Left colon (tissue), 2 donors: Measurements from ENCODE around the gene AGAP1. TPM values are rescaled to one million over a fixed set of nuclear protein-coding genes. Genes with fewer than 3 reads are reported as not detected.
A peak's percentile ranks its signal among the peaks of the same experiment; 100 is the strongest.

Experiments used
- ATAC-seq: fragments of 200-7000 bp; cut with Tn5 transposase; one replicate; pipeline ENCODE4 v1.9.1; 2020; ENCODE audit warnings: mild to moderate bottlenecking, moderate library complexity
- DNase-seq, 2 donors: peaks; one replicate each; pipeline ENCODE4 v3.0.0-alpha.2; 2020
- intact Hi-C, 2 donors: fragments of 100-400 bp; cut with DNase I in 1 of 2; cut with micrococcal nuclease in 1 of 2; formaldehyde crosslinking; loops; one replicate each; pipeline versions ENCODE4 v1.11.2 to v1.14.0; 2022; cut with DNase I, micrococcal nuclease
- total RNA-seq, 2 donors: library from RNA; stranded (reverse); fragmentation: NEBNext Ultra II Directional; extraction: Animal tissue kit (Norgen Biotek cat#: 25700); gene quantifications; one replicate each; pipeline ENCODE4 v1.2.1, GENCODE V29; 2021
- donor health status: DM: no; HTN: no; CAD: no.
- donor health status: DM: yes; HTN: yes; CAD: no.

AGAP1 gene
- total RNA-seq, 2 donors from 2014 or later, result 61.3 to 78.5 TPM

GRCh38 chr2:235505181-235505741, 11.4 kb downstream of the AGAP1 start:
- intact Hi-C loops, result no loop called here
- ATAC-seq (peak; percentile 47), DNase-seq (peak; percentile 69 to 71)

- intact Hi-C loops, result no loop called here
- ATAC-seq (peak; percentile 38), DNase-seq (peak; percentile 71 to 76)
Observed at GRCh38 chr2:235506291-235506996, 12.6 kb downstream of the AGAP1 start.

GRCh38 chr2:235506997-235507615, 13.3 kb downstream of the AGAP1 start:
- intact Hi-C loops, result no loop called here
- ATAC-seq (no peak), DNase-seq (no peak)

GRCh38 chr2:235507928-235508327, 14.1 kb downstream of the AGAP1 start:
- no peak for ATAC-seq
- no peak for DNase-seq
- intact Hi-C loops, result no loop called here

- DNase-seq, result peak; percentile 77 to 78
- ATAC-seq, result peak; percentile 31
- intact Hi-C loops, result no loop called here
Observed at GRCh38 chr2:235508371-235509160, 14.7 kb downstream of the AGAP1 start.

- DNase-seq (peak; percentile 41 to 62), ATAC-seq (peak; percentile 45)
- intact Hi-C loops, result no loop called here
Observed at GRCh38 chr2:235510318-235510717, 16.5 kb downstream of the AGAP1 start.

- DNase-seq, result peak; percentile 68 to 86
- peak; percentile 68 for ATAC-seq
- intact Hi-C loops, result no loop called here
Observed at GRCh38 chr2:235511187-235511661, 17.4 kb downstream of the AGAP1 start.

- ATAC-seq (no peak), DNase-seq (peak in 1 of 2 donors; percentile 20)
- intact Hi-C loops, result no loop called here
Observed at GRCh38 chr2:235511751-235512698, 18.2 kb downstream of the AGAP1 start.

- intact Hi-C loops, result no loop called here
- DNase-seq (peak; percentile 66 to 78), ATAC-seq (peak; percentile 56)
Observed at GRCh38 chr2:235512699-235513053, 18.8 kb downstream of the AGAP1 start.

GRCh38 chr2:235513984-235514626, 20.3 kb downstream of the AGAP1 start:
- ATAC-seq (no peak), DNase-seq (peak in 1 of 2 donors; percentile 23)
- intact Hi-C loops, result no loop called here

- peak; percentile 71 for ATAC-seq
- intact Hi-C loops, result no loop called here
- DNase-seq, result peak; percentile 76 to 90
Observed at GRCh38 chr2:235514627-235515363, 21.0 kb downstream of the AGAP1 start.

- no peak for DNase-seq
- intact Hi-C loops, result no loop called here
Observed at GRCh38 chr2:235515364-235515742, 21.5 kb downstream of the AGAP1 start.

GRCh38 chr2:235515821-235516220, 22.0 kb downstream of the AGAP1 start:
- ATAC-seq (no peak), DNase-seq (no peak)
- intact Hi-C loops, result no loop called here

More at GRCh38 chr2:235515364-235515742, 21.5 kb downstream of the AGAP1 start:
- no peak for ATAC-seq

GRCh38 chr2:235516257-235516656, 22.4 kb downstream of the AGAP1 start:
- DNase-seq (no peak), ATAC-seq (no peak)
- intact Hi-C loops, result no loop called here

- ATAC-seq (peak; percentile 21), DNase-seq (peak in 1 of 2 donors; percentile 59)
- intact Hi-C loops, result no loop called here
Observed at GRCh38 chr2:235518322-235519090, 24.7 kb downstream of the AGAP1 start.

GRCh38 chr2:235520787-235521186, 26.9 kb downstream of the AGAP1 start:
- ATAC-seq, result no peak
- intact Hi-C loops, result no loop called here
- DNase-seq, result peak in 1 of 2 donors; percentile 4
